CD14-positive monocyte (primary cell): ENCODE results near the gene CLCF1. TPM values are rescaled to one million over a fixed set of nuclear protein-coding genes. Genes with fewer than 3 reads are reported as not detected.

Experiments used
- DNase-seq, 3 donors: peaks; one replicate each; pipeline ENCODE4 v3.0.0-alpha.2; 2011 to 2022
- H2AFZ ChIP-seq: 2 replicates; pipeline ENCODE4 v1.6.0; 2012; ENCODE audit warnings: mild to moderate bottlenecking, low read depth, low read length, inconsistent platforms; ENCODE audit not compliant: insufficient read depth, poor library complexity, severe bottlenecking
- H3K27ac ChIP-seq, 2 donors: 1 replicate in 1 of 2; 2 replicates in 1 of 2; pipeline ENCODE4 v1.5.1; 2012 to 2013; ENCODE audit warnings: low read length in 2 of 2, control low read depth in 1 of 2, inconsistent platforms in 1 of 2, low read depth in 1 of 2, mild to moderate bottlenecking in 1 of 2
- H3K27me3 ChIP-seq, 2 donors: one replicate each; pipeline versions ENCODE4 v1.6.0 to v1.6.1; 2011 to 2013; ENCODE audit warnings: low read length in 2 of 2; ENCODE audit not compliant: control insufficient read depth in 2 of 2, insufficient read depth in 2 of 2
- H3K36me3 ChIP-seq, 2 donors: replicated peaks in 1 of 2; 1 replicate in 1 of 2; 2 replicates in 1 of 2; pipeline versions ENCODE4 v1.5.1 to v1.6.1; 2012 to 2013; ENCODE audit warnings: low read length in 2 of 2, control low read depth in 1 of 2, inconsistent platforms in 1 of 2, mild to moderate bottlenecking in 1 of 2; ENCODE audit not compliant: insufficient read depth in 2 of 2, control insufficient read depth in 1 of 2
- H3K4me1 ChIP-seq, 2 donors: 1 replicate in 1 of 2; 2 replicates in 1 of 2; pipeline versions ENCODE4 v1.5.1 to v1.6.1; 2012 to 2013; ENCODE audit warnings: low read length in 2 of 2, control low read depth in 1 of 2, inconsistent platforms in 1 of 2, mild to moderate bottlenecking in 1 of 2, moderate library complexity in 1 of 2; ENCODE audit not compliant: insufficient read depth in 2 of 2, control insufficient read depth in 1 of 2
- H3K4me2 ChIP-seq: replicated peaks from 2 replicates; pipeline ENCODE3; 2012; ENCODE audit warnings: low read length, moderate library complexity, mild to moderate bottlenecking; ENCODE audit not compliant: poor library complexity, severe bottlenecking; ENCODE audit errors: extremely low read depth
- H3K4me3 ChIP-seq, 3 experiments: fragments of 200-600 bp in 1 of 3; sonication (generic) in 1 of 3; replicated peaks in 1 of 3; 1 replicate in 2 of 3; 2 replicates in 1 of 3; pipeline ENCODE4 v1.5.1; 2011 to 2013; ENCODE audit warnings: low read length in 3 of 3, mild to moderate bottlenecking in 3 of 3, control low read depth in 2 of 3, low read depth in 2 of 3, inconsistent platforms in 1 of 3, moderate library complexity in 1 of 3
- H3K79me2 ChIP-seq: 2 replicates; pipeline ENCODE4 v1.6.0; 2012; ENCODE audit warnings: mild to moderate bottlenecking, control low read depth, inconsistent platforms, low read length, moderate library complexity; ENCODE audit not compliant: insufficient read depth
- H3K9ac ChIP-seq: 2 replicates; pipeline ENCODE4 v1.6.0; 2017; ENCODE audit warnings: low read length, mild to moderate bottlenecking; ENCODE audit not compliant: insufficient read depth, poor library complexity, severe bottlenecking
- H3K9me3 ChIP-seq, 2 donors: replicated peaks in 1 of 2; 1 replicate in 1 of 2; 2 replicates in 1 of 2; pipeline versions ENCODE4 v1.5.1 to v1.6.1; 2012 to 2013; ENCODE audit warnings: low read length in 2 of 2, control low read depth in 1 of 2; ENCODE audit not compliant: control insufficient read depth in 1 of 2, insufficient read depth in 1 of 2
- H4K20me1 ChIP-seq: 2 replicates; pipeline ENCODE4 v1.6.0; 2012; ENCODE audit warnings: mild to moderate bottlenecking, low read length, control low read depth, moderate library complexity; ENCODE audit not compliant: insufficient read depth
- H3K27ac Mint-ChIP-seq, 7 donors: one replicate each; pipeline ENCODE4 v1.8.0; 2020; ENCODE audit warnings: mild to moderate bottlenecking in 7 of 7, mixed read lengths in 7 of 7, moderate library complexity in 6 of 7, inconsistent platforms in 2 of 7
- H3K27me3 Mint-ChIP-seq, 3 donors: one replicate each; pipeline ENCODE4 v1.8.0; 2021 to 2022; ENCODE audit warnings: low read depth in 3 of 3, mild to moderate bottlenecking in 3 of 3, mixed read lengths in 3 of 3, moderate library complexity in 3 of 3, inconsistent platforms in 1 of 3
- H3K36me3 Mint-ChIP-seq, 2 donors: one replicate each; pipeline ENCODE4 v1.8.0; 2020; ENCODE audit warnings: mixed read lengths in 2 of 2, inconsistent platforms in 1 of 2, mild to moderate bottlenecking in 1 of 2
- H3K4me1 Mint-ChIP-seq: one replicate; pipeline ENCODE4 v1.8.0; 2020; ENCODE audit warnings: mild to moderate bottlenecking, mixed read lengths
- H3K4me3 Mint-ChIP-seq, 2 donors: one replicate each; pipeline ENCODE4 v1.8.0; 2020; ENCODE audit warnings: mild to moderate bottlenecking in 2 of 2, mixed read lengths in 2 of 2, moderate library complexity in 1 of 2
- H3K9me3 Mint-ChIP-seq, 7 donors: one replicate each; pipeline ENCODE4 v1.8.0; 2020 to 2022; ENCODE audit warnings: mixed read lengths in 7 of 7, mild to moderate bottlenecking in 6 of 7, moderate library complexity in 6 of 7, inconsistent platforms in 2 of 7
- WGBS: methylation state at CpG from one replicate; pipeline ENCODE4 v1.1.5; 2013; ENCODE audit warnings: missing lambda C conversion rate; ENCODE audit not compliant: insufficient coverage; 5-methylcytosine and 5-hydroxymethylcytosine counted together
- intact Hi-C, 2 donors: fragments of 100-400 bp; cut with micrococcal nuclease; formaldehyde crosslinking; loops; one replicate each; pipeline versions ENCODE4 v1.15.0 to v1.15.1; 2023
- polyA plus RNA-seq, 3 donors: library from polyadenylated mRNA; depleted of rRNA in 1 of 3; unstranded in 2 of 3; stranded (reverse) in 1 of 3; fragments of 300-500 nt in 2 of 3; fragments of >200 nt in 1 of 3; fragmentation: Illumina TruSeq in 2 of 3; gene quantifications; 1 replicate in 2 of 3; 2 replicates in 1 of 3; pipeline ENCODE4 v1.2.3, GENCODE V29; 2012 to 2021
- TF ChIP-seq, protein P1 (sequence below): fragments of 200-600 bp; IDR thresholded peaks from one replicate; pipeline ENCODE4 v1.8.0; 2022; ENCODE audit warnings: antibody characterized with exemption, mild to moderate bottlenecking

Gene CLCF1
- polyA plus RNA-seq, 3 donors = 0.44 to 14.8 (median 0.94) TPM

DNA sequence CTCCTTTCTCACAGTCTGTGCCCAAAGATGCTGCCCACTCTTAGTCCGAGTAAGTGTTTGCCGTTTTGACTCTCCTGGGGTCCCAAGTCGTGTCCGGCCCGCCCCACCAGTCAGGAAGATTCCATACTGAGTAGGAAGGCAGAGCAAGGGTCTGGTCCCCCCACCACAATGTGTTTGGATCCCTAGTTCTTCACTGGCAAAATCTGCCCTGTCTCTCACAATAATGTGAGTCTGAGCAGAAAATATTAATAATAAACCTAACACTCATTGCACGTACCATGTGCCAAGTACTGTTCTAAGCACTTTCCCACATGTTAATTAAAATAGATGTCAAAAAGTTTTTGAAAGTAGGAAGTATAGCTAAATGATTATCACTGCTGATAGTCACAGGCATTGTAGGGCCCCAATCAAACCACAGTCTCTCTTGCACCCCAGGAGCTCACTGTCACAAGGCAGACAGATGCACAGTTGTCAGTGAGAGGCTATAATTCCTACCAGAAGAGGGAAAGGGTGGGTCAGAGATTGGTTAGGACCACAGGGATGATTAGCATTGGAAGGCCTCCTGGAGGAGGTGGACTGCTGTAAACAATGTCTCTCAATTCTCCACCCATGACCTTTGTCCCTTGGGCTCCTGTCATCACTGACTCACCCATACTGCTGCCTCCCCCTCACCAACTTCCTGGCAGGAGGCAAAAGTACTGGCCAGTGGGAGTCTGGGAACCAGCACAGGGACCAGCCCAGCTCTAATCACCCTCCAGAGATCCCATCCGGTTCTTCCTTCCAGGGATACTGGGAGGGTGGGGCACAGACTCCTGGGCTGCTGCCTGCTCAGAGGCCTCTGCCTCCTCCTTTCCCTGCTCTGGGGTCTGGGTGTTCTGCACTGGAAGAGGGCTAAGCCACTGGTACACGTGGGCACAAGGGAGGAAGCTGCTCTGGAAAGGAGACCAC lies 19.0 kb downstream of the CLCF1 start:
- Histone ChIP-seq H3K27ac (peak overlapping the region; percentile 96 to 99), H2AFZ (peak overlapping the region; percentile 55), H3K79me2 (peaks cover 34% of the 10 kb centered on the region), H3K4me3 (peak overlapping the region in 2 of 3 experiments; percentile 17 to 85), H3K4me2 (peak overlapping the region; percentile 75), H3K9me3 (no peaks in the 10 kb centered on the region), H3K4me1 (peaks cover 74 to 81% of the 10 kb centered on the region in 2 donors), H3K9ac (peak overlapping the region; percentile 97), H4K20me1 (peaks cover 15% of the 10 kb centered on the region), H3K36me3 (no peaks in the 10 kb centered on the region), H3K27me3 (no peaks in the 10 kb centered on the region)
- H3K36me3 Mint-ChIP-seq = peaks cover 8 to 9% of the 10 kb centered on the region in 2 donors
- no peaks in the 10 kb centered on the region for H3K9me3 Mint-ChIP-seq
- peaks cover 0 to 4% (median 2%) of the 10 kb centered on the region in 3 donors for H3K27me3 Mint-ChIP-seq
- peak overlapping the region; percentile 71 to 79 for H3K4me3 Mint-ChIP-seq
- intact Hi-C loops = loop anchor here in 1 of 2 donors (5.0 kb wide), 1 partner anchor 153 kb away; the partner anchor contains the start of genes CDK2AP2 and PITPNM1
- TF ChIP-seq, protein P1, sequence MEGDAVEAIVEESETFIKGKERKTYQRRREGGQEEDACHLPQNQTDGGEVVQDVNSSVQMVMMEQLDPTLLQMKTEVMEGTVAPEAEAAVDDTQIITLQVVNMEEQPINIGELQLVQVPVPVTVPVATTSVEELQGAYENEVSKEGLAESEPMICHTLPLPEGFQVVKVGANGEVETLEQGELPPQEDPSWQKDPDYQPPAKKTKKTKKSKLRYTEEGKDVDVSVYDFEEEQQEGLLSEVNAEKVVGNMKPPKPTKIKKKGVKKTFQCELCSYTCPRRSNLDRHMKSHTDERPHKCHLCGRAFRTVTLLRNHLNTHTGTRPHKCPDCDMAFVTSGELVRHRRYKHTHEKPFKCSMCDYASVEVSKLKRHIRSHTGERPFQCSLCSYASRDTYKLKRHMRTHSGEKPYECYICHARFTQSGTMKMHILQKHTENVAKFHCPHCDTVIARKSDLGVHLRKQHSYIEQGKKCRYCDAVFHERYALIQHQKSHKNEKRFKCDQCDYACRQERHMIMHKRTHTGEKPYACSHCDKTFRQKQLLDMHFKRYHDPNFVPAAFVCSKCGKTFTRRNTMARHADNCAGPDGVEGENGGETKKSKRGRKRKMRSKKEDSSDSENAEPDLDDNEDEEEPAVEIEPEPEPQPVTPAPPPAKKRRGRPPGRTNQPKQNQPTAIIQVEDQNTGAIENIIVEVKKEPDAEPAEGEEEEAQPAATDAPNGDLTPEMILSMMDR = no peak
- peaks cover 75% of the 10 kb centered on the region for H3K4me1 Mint-ChIP-seq
- WGBS = 59% methylated on average over 6 of the region's 8 CpGs
- DNase-seq = peak; percentile 64 to 84 (median 78)
- H3K27ac Mint-ChIP-seq = peak overlapping the region; percentile 97 to 100 (median 99)

DNA sequence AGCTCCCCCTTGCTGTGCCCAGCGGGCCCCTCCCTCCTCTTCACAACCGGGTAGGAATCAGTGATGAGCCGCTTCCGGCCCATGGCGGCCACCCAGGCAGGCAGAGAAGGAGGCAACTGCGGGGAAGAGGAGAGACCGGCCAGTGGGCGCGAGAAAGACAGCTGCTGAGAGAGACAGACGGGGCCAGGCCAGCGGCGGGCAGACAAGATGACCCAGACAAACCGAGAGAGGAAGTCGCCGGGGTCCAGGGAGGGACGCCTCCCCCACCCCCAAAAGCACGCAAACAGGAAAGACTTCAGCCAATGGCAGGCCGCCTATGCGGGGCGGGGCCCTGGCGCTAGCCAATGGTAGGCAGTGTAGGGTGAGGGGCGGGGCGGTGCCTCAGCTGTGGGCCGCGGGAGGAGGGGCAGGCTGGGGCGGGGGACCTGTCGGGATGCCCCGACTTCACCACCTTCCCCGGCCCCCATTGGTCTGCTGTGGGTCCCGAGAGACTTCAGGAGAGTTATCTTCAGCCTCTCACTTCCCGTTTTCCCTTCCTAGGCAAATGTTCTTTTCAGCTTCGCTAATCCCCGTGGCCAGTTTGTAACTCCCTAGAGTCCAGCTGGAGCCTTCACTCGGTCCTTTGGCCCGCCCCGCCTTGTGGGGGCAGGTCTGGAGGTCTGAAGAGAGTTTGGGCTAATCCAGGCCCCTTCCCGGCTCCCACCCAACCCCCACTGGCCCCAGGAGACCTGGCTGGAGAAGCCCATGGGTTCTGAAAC lies 19.9 kb downstream of the CLCF1 start, which contains the start of gene POLD4:
Gene POLD4, minus strand, starts transcription at position 230 of the 758 bp plus-strand sequence. Its CDS starts 147 bp downstream, at position 83.
- H3K4me2 ChIP-seq = peak within 1 kb of the TSS; percentile 75
- H3K79me2 ChIP-seq = peaks cover 34% of the 10 kb centered on the region
- intact Hi-C loops = loop anchor here in 1 of 2 donors (5.0 kb wide), 1 partner anchor 154 kb away; the partner anchor contains the start of genes CDK2AP2 and PITPNM1
- H3K27me3 ChIP-seq = no peaks in the 10 kb centered on the region
- peaks cover 8 to 9% of the 10 kb centered on the region in 2 donors for H3K36me3 Mint-ChIP-seq
- no peaks in the 10 kb centered on the region for H3K9me3 Mint-ChIP-seq
- peak within 1 kb of the TSS; percentile 52 to 85 (median 73) for H3K4me3 ChIP-seq
- H3K9me3 ChIP-seq = no peaks in the 10 kb centered on the region
- TF ChIP-seq, protein P1 = no peak
- WGBS = 0% methylated on average over 6 of the region's 37 CpGs
- peaks cover 71% of the 10 kb centered on the region for H3K4me1 Mint-ChIP-seq
- peak within 1 kb of the TSS; percentile 97 to 100 (median 99) for H3K27ac Mint-ChIP-seq
- H2AFZ ChIP-seq = peak within 1 kb of the TSS; percentile 55
- H3K27ac ChIP-seq = peak within 1 kb of the TSS; percentile 96 to 99
- peaks cover 73 to 76% of the 10 kb centered on the region in 2 donors for H3K4me1 ChIP-seq
- peak within 1 kb of the TSS; percentile 87 to 96 for H3K4me3 Mint-ChIP-seq
- H3K27me3 Mint-ChIP-seq = peaks cover 0 to 3% (median 2%) of the 10 kb centered on the region in 3 donors
- no peaks in the 10 kb centered on the region for H3K36me3 ChIP-seq
- peaks cover 15% of the 10 kb centered on the region for H4K20me1 ChIP-seq
- peak within 1 kb of the TSS; percentile 97 for H3K9ac ChIP-seq
- DNase-seq = peak; percentile 97 to 99 (median 99)
